Loucy (cell line): ENCODE results near the gene SAMD1.

Experiments used
- CTCF ChIP-seq: fragments of 200-600 bp; sonication (generic); conservative IDR thresholded peaks from 2 replicates; pipeline ENCODE4 v1.5.1; 2014; ENCODE audit warnings: mild to moderate bottlenecking, antibody characterized with exemption, low read length
- EZH2phosphoT487 ChIP-seq: fragments of 200-600 bp; IDR thresholded peaks from 2 replicates; pipeline ENCODE4 v1.6.1; 2018; ENCODE audit warnings: antibody characterized with exemption, mild to moderate bottlenecking, moderate library complexity, borderline replicate concordance

- no peak for TF ChIP-seq CTCF
- no peak for TF ChIP-seq EZH2phosphoT487
Observed at GRCh38 chr19:14050512-14050911, 40.0 kb downstream of the SAMD1 start.
